CMK (cell line): ENCODE measurements around the gene MAD1L1.
"Not testable (repeated sequence)": the region's sequence is repeated elsewhere in the genome, so short reads cannot be mapped to it uniquely, and the experiment has no call there.

Experiments used
- DNase-seq: peaks from one replicate; pipeline ENCODE4 v3.0.0-alpha.2; 2010; ENCODE audit warnings: low read depth

The MAD1L1 gene

GRCh38 chr7:1987591-1988532 is 244.9 kb downstream of the MAD1L1 start:
- DNase-seq, result no peak

GRCh38 chr7:1987084-1987535 is 245.6 kb downstream of the MAD1L1 start:
- DNase-seq, result no peak

DNA sequence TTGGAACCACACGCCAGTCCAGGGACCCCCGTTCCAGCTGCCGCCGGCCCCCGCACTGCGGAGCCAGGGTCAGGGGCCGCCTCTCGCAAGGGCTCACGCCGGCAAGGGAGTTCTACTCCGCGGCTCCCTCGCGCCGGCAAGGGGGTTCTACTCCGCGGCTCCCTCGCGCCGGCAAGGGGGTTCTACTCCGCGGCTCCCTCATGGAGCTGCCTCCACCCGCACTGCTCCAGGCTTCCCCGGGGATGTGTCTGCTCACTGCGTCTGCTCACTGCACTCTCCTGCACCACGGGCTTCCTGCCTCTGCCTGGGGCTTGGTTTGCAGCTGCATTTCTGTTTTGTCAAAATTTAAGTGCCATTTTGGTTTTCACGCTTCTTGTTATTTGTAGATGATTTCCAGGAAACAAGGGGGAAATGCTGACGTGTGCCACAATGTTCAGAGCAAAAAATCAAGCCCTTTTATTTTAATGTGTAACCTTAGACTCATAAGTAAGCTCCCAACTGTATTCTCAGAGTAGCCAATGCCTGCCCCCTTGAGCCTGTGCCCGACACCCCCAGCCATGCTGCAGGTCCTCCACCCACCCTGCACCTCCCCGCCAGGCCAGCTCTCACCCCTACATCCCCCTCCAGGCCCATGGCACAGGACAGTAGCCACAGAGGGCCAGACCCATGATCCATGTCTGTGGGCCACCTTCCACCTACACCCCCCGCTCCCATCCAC is 246.2 kb downstream of the MAD1L1 start:
- DNase-seq, result no peak

DNA sequence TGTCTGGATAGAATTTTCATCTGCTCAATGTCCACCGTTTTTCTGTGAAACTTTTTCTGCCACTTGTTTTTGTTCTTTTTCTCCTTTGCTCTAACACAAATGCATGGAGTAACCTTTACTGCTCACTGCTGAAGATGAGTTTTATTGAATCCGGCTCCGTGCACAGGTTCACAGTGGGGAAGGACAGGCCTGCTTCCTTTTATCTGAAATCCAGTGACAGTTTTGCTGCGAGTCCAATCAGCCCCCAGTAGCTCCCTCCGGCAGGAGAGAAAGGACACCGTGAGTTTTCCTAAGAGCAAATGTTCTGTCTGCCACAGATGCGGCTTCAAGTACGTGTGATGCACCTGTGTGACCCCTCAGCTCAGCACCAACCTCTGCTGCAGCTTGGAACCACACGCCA is 246.8 kb downstream of the MAD1L1 start:
- DNase-seq, result no peak

GRCh38 chr7:1985042-1985441 is 247.7 kb downstream of the MAD1L1 start:
- no peak for DNase-seq

GRCh38 chr7:1981878-1982230 is 250.9 kb downstream of the MAD1L1 start:
- no peak for DNase-seq

GRCh38 chr7:1981201-1981877 is 251.4 kb downstream of the MAD1L1 start:
- DNase-seq, result no peak

GRCh38 chr7:1979591-1980560 is 252.9 kb downstream of the MAD1L1 start:
- no peak for DNase-seq

DNA sequence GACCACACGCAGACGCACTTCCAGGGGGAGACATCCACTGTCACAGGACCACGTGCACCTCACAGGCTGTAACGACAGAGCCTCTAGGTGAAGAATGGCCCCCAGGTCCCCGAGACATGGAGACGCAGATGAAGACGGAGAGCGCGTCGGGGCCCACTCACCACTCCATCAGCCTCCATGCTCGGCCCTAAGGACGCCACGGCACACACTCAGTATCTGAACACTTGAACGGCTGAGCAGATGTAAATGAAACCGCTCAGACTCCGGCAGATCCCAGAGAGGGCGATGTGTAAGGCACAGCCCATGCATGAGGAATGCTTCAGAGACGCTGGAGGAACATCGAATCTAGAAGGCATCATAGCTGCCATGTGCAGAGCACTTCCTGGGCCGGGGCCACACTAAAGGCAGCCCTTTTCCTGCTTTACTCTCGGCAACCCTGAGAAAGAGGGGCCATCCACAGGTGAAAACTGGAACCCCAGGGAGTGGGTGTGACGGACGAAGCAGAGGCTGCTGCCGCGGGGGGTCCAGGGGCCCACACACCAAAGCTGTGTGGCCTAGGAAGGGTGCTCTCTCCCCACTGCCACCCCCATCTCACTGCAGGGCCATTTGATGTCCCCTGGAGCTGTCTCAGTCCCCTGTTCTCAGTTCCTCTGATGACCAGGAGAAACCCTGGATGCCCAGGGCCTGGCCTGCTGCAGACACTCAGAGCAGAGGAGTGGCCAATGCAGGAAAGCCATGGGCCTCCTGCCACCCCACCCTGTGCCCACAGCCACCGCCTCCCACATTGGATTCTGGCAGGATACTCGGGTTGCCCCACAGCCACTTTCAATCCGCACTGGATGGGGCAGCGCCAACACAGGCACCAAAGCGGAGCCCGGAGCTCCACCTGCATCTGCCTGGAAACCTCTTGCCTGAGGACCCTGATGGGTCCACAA is 253.8 kb downstream of the MAD1L1 start:
- no peak for DNase-seq

- DNase-seq, result no peak
Measured at GRCh38 chr7:1977876-1978441, 254.8 kb downstream of the MAD1L1 start.

GRCh38 chr7:1977059-1977875 is 255.5 kb downstream of the MAD1L1 start:
- DNase-seq, result no peak

GRCh38 chr7:1976521-1976920 is 256.2 kb downstream of the MAD1L1 start:
- not testable (repeated sequence) for DNase-seq

DNA sequence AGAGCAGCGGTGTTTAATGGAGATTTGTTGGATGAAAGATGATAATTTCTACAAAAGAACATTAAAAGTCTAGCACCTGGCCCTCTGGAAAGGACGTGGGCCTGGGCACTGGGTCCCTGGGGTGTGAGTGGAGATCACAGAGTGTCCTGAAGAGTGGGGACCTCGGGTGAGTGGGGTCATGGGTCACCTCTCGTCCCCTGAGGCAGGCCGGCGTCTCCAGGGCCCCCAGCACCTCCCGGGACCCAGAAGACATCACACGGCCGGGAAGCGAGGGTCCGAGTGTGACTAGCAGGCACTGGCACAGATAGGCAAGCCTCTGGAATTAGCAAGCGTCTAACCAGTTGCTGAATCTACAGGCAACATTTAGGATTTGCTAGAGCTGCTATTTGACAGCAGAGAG is 257.2 kb downstream of the MAD1L1 start:
- no peak for DNase-seq

- no peak for DNase-seq
Measured at GRCh38 chr7:1975179-1975578, 257.6 kb downstream of the MAD1L1 start.

DNA sequence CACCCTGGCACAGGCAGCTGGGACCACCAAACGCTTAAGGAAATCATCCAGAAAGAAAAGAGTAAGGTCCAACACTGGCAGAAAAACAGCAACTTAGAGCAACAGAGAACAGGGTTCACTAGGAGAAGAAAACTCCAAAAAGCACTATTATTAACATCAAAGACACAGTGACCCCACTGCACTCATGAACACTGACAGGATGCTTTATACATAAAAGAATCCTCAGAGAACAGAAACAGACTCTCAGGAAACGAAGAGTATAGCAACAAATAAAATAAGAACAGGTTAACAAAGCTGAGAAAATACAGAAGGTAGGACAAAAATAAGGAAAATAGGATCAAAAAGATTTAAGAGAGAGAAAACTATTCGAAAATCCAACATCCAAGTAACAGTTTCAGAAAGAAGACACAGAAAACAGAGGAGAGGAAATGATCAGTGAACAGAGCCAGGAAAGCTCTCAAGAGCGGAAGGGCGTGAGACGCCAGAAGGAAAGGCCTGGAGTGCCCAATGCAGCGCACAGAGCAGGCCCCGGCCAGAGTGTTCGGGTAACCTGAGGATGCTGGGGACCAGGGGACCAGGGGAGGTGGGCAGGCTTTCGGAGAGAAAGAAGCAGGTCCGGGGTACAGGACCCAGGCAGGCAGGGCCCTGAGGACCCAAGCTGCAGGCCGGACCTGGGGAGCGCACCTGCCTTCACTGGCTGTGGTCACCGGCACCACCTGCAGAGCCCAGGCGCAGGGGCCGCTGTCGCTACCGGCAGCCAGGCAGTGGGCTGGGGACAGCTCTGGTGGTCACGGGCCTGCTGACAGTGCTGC is 258.2 kb downstream of the MAD1L1 start:
- DNase-seq, result no peak

GRCh38 chr7:1973321-1974251 is 259.2 kb downstream of the MAD1L1 start:
- DNase-seq, result no peak

DNA sequence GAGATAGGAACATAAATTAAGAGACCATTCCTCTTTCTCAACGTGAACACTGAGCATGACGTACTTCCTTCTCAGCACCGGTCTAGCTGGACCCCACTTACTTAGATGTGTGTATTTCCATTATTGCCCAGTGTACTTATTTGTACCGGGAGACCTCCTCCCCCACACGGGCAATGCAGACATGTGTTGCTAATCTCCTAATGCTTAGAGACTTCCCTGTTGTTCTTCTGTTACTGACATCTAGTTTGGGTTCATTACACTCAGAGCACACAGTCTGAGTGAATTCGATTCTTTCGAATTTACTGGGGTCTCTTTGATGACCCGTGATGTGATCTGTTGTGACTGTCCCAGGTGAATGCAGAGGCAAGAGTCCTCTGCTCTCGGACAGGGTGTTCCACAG is 260.0 kb downstream of the MAD1L1 start:
- no peak for DNase-seq
